Measurements from ENCODE around the gene MTOR. TPM values are rescaled to one million over a fixed set of nuclear protein-coding genes. Genes with fewer than 3 reads are reported as not detected.

MTOR gene
- total RNA-seq, 2 donors from 2014 or later, result 26.2 to 28.3 TPM

DNA sequence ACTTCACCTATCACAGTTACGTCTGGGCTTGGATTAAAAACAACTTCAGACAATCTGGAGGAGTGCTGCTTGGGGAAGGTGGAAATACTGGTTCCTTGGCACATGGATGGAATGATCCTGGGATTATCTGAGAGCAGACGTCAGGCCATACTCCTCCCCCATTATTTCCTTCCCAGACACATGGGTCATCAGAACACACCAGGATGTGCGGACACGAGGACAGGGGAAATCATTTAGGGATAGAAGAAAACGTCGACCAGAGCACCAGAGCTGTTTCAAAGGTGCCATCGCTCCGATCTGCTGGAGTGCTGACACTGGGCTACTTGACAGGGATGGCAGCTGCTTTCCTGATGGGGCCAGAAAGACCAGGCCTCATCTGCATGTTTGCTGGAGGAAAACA lies 105.0 kb downstream of the MTOR start:
- no peak for ATAC-seq
- no peaks in the 10 kb centered on the region for H3K4me1 ChIP-seq

DNA sequence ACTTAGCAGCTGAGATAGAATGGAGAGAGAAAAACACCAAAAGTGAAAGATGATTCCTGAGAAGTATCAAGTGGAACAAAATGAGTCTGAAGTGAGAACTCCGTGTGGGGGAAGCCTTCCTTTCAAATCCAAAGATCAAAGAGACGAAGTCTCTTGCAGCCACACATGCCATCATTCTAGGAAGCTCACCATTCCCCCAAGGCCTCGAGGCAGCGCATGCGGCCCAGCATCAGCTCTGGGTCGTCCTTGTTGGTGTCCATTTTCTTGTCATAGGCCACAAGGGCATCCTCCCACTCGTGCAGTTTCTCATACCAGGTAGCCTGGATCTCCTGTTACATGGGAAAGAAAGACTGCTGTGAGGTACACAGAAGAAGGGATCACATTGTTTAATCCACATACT lies 105.4 kb downstream of the MTOR start:
- intact Hi-C loops (cut with DNase I), result no loop called here
- 83 to 89% methylated on average over 7 of the region's 7 CpGs for WGBS, 2 donors

More for the DNA sequence above, 105.0 kb downstream of the MTOR start:
- no peak overlapping the region for H3K4me3 ChIP-seq
- 75 to 77% methylated on average over 8 of the region's 8 CpGs for WGBS, 2 donors
- H3K36me3 ChIP-seq (replicated peaks in 1 of 2; ENCODE audit: insufficient read depth in 1 of 2, low read depth in 2 of 2), result peaks cover 0 to 16% of the 10 kb centered on the region in 2 donors
- no peak for DNase-seq
- intact Hi-C loops (cut with DNase I), result no loop called here
- no peak overlapping the region for H3K27ac ChIP-seq
- TF ChIP-seq, protein P1, sequence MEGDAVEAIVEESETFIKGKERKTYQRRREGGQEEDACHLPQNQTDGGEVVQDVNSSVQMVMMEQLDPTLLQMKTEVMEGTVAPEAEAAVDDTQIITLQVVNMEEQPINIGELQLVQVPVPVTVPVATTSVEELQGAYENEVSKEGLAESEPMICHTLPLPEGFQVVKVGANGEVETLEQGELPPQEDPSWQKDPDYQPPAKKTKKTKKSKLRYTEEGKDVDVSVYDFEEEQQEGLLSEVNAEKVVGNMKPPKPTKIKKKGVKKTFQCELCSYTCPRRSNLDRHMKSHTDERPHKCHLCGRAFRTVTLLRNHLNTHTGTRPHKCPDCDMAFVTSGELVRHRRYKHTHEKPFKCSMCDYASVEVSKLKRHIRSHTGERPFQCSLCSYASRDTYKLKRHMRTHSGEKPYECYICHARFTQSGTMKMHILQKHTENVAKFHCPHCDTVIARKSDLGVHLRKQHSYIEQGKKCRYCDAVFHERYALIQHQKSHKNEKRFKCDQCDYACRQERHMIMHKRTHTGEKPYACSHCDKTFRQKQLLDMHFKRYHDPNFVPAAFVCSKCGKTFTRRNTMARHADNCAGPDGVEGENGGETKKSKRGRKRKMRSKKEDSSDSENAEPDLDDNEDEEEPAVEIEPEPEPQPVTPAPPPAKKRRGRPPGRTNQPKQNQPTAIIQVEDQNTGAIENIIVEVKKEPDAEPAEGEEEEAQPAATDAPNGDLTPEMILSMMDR (IDR thresholded peaks at IDR 0.05), result no peak
- TF ChIP-seq POLR2A (IDR thresholded peaks at IDR 0.05), result no peak
- no peaks in the 10 kb centered on the region for H3K9me3 ChIP-seq
- no peaks in the 10 kb centered on the region for H3K27me3 ChIP-seq

DNA sequence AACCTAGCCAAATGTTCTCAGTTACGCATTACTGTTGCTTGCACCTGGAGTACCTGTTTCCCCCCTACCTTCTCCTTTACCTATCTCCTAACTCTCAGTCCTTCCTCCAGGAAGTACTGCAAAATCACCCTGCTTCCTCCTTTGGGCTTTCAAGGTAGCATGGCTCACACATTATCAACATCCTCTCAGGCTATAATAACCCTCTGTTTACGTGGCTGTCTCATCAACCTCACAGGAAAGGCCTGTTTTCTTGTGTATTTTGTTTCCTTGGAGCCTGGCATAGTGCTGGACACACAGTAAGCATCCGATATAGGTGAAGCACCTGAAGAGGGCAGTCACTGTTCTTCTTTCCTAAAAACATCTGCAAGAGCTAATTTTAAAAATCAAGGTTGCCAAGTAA lies 105.9 kb downstream of the MTOR start:
- 68 to 74% methylated on average over 3 of the region's 3 CpGs for WGBS, 2 donors
- H3K9me3 ChIP-seq, result no peaks in the 10 kb centered on the region
- H3K27me3 ChIP-seq, result no peaks in the 10 kb centered on the region
- TF ChIP-seq, protein P1 (IDR thresholded peaks at IDR 0.05), result no peak
- no peak for TF ChIP-seq POLR2A (IDR thresholded peaks at IDR 0.05)
- H3K36me3 ChIP-seq (replicated peaks in 1 of 2; ENCODE audit: insufficient read depth in 1 of 2, low read depth in 2 of 2), result peaks cover 0 to 16% of the 10 kb centered on the region in 2 donors
- DNase-seq (no peak), ATAC-seq (no peak)
- H3K4me3 ChIP-seq, result no peak overlapping the region
- intact Hi-C loops (cut with DNase I), result no loop called here
- no peaks in the 10 kb centered on the region for H3K4me1 ChIP-seq
- no peak overlapping the region for H3K27ac ChIP-seq

More for the DNA sequence above, 105.4 kb downstream of the MTOR start:
- Histone ChIP-seq H3K9me3 (no peaks in the 10 kb centered on the region), H3K27ac (no peak overlapping the region), H3K4me1 (no peaks in the 10 kb centered on the region), H3K27me3 (no peaks in the 10 kb centered on the region), H3K36me3 (replicated peaks in 1 of 2; ENCODE audit: insufficient read depth in 1 of 2, low read depth in 2 of 2) (peaks cover 0 to 16% of the 10 kb centered on the region in 2 donors), H3K4me3 (no peak overlapping the region)
- TF ChIP-seq, protein P1 (IDR thresholded peaks at IDR 0.05), result no peak
- no peak for TF ChIP-seq POLR2A (IDR thresholded peaks at IDR 0.05)
- DNase-seq, result no peak
- no peak for ATAC-seq

DNA sequence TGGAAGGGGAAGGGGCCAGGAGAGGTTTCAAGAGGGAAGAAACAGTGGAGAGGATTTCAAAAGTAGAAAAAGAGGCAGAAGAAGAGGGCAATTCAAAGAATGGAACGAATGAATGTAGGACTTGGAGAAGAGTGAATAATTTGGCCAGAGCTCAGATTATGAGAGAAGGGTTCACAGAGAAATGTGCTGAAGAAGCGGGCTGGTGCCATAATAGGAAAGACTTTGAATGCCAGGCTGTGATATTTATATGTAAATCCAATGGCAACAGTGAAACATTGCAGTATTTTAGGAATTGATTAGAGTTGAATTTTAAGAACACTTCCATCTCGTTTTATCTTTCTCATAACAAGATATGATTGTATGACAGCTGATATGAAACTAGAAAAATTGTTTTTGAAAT lies 109.2 kb downstream of the MTOR start:
- peaks cover 0 to 21% of the 10 kb centered on the region in 2 donors for H3K36me3 ChIP-seq (replicated peaks in 1 of 2; ENCODE audit: insufficient read depth in 1 of 2, low read depth in 2 of 2)
- no peak overlapping the region for H3K27ac ChIP-seq

DNA sequence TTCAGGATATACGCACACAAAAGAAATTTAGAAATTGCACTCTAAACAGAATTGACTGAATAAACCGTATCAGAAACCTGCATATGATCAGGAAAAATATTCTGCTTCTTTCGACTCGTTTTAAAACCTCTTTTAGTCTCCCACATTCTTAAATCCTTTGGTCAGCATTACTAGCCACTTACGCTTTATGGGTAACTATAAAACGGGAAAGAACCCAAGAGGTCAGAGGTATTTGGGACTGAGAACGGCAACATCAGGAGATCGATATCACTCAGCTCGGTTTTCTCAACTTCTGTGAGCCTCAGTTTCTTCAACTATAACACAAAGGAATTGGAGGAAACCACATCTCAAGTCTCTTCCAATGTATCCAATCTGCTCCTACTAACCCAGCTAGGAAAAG lies 109.6 kb downstream of the MTOR start:
- Histone ChIP-seq H3K27me3 (no peaks in the 10 kb centered on the region), H3K4me1 (no peaks in the 10 kb centered on the region), H3K27ac (no peak overlapping the region), H3K4me3 (no peak overlapping the region), H3K36me3 (replicated peaks in 1 of 2; ENCODE audit: insufficient read depth in 1 of 2, low read depth in 2 of 2) (peaks cover 0 to 21% of the 10 kb centered on the region in 2 donors), H3K9me3 (no peaks in the 10 kb centered on the region)
- DNase-seq (no peak), ATAC-seq (no peak)
- intact Hi-C loops (cut with DNase I), result no loop called here
- TF ChIP-seq, protein P1 (IDR thresholded peaks at IDR 0.05), result no peak
- TF ChIP-seq POLR2A (IDR thresholded peaks at IDR 0.05), result no peak
- 81 to 88% methylated on average over 9 of the region's 9 CpGs for WGBS, 2 donors

More for the DNA sequence above, 109.2 kb downstream of the MTOR start:
- TF ChIP-seq, protein P1 (IDR thresholded peaks at IDR 0.05), result no peak
- TF ChIP-seq POLR2A (IDR thresholded peaks at IDR 0.05), result no peak
- H3K4me3 ChIP-seq, result no peak overlapping the region
- no peaks in the 10 kb centered on the region for H3K27me3 ChIP-seq
- intact Hi-C loops (cut with DNase I), result no loop called here
- DNase-seq, result no peak
- H3K9me3 ChIP-seq, result no peaks in the 10 kb centered on the region
- WGBS, 2 donors, result 67 to 74% methylated on average over 3 of the region's 3 CpGs
- H3K4me1 ChIP-seq, result no peaks in the 10 kb centered on the region
- ATAC-seq, result no peak
